GM13976 (cell line): Measurements from ENCODE around the gene KLK6.

Experiments
- DNase-seq: peaks from one replicate; pipeline ENCODE4 v3.0.0; 2012; ENCODE audit warnings: low spot score
- CTCF ChIP-seq: IDR thresholded peaks from 2 replicates; pipeline ENCODE4 v1.5.1; 2012; ENCODE audit warnings: borderline replicate concordance, mild to moderate bottlenecking; ENCODE audit not compliant: insufficient read depth; ENCODE audit errors: extremely low read depth, missing control alignments, control extremely low read depth
- in situ Hi-C: fragments of 300-500 bp; cut with MboI; formaldehyde crosslinking; loops from one replicate; pipeline ENCODE4 v1.12.0; 2022; ENCODE audit warnings: low sequenced_read_pairs, mixed read lengths, inconsistent platforms; ENCODE audit not compliant: unreplicated experiment

The KLK6 gene

GRCh38 chr19:50939596-50939995 is 29.8 kb downstream of the KLK6 start:
- no peak for TF ChIP-seq CTCF
- no peak for DNase-seq
- in situ Hi-C loops = no loop called here

GRCh38 chr19:50933640-50934039 is 35.8 kb downstream of the KLK6 start:
- no peak for DNase-seq
- no peak for TF ChIP-seq CTCF
- in situ Hi-C loops = no loop called here

GRCh38 chr19:50932690-50933083 is 36.7 kb downstream of the KLK6 start:
- in situ Hi-C loops = no loop called here
- TF ChIP-seq CTCF = no peak
- no peak for DNase-seq

GRCh38 chr19:50932018-50932689 is 37.2 kb downstream of the KLK6 start:
- in situ Hi-C loops = no loop called here
- DNase-seq = no peak
- TF ChIP-seq CTCF = no peak

GRCh38 chr19:50931023-50931422 is 38.4 kb downstream of the KLK6 start:
- in situ Hi-C loops = no loop called here
- no peak for TF ChIP-seq CTCF

GRCh38 chr19:50928831-50929230 is 40.6 kb downstream of the KLK6 start:
- DNase-seq = no peak
- TF ChIP-seq CTCF = no peak
- in situ Hi-C loops = no loop called here

More at GRCh38 chr19:50931023-50931422, 38.4 kb downstream of the KLK6 start:
- DNase-seq = no peak
